ENCODE measurements around the gene TBPL1. TPM values are rescaled to one million over a fixed set of nuclear protein-coding genes. Genes with fewer than 3 reads are reported as not detected.

The TBPL1 gene
- 10 to 100 TPM; 12.1 to 57.9 (median 17.0) TPM for total RNA-seq

- no peak for TF ChIP-seq CTCF (IDR thresholded peaks at IDR 0.05)
- TF ChIP-seq POLR2A (IDR thresholded peaks at IDR 0.05) = peak in 1 of 2 donors; percentile 71
- H3K4me1 ChIP-seq = peaks cover 22 to 29% of the 10 kb centered on the region in 2 donors
- H3K27ac ChIP-seq = peak within 1 kb of the TSS; percentile 90 to 95 (median 93)
- H3K4me3 ChIP-seq (replicated peaks in 1 of 3) = peak within 1 kb of the TSS; percentile 87 to 89 (median 88)
- no peaks in the 10 kb centered on the region for H3K27me3 ChIP-seq
- H3K36me3 ChIP-seq = no peaks in the 10 kb centered on the region
- DNase-seq = peak; percentile 95 to 96
- intact Hi-C loops (cut with DNase I) = no loop called here
- H3K9me3 ChIP-seq = no peaks in the 10 kb centered on the region
- 1% methylated on average over 42 to 53 of the region's 64 CpGs for WGBS, 2 donors
Observed at GRCh38 chr6:133952815-133953633, at the start of gene TBPL1. TSS of gene TBPL1 (plus strand) at chr6:133953224. CDS start at chr6:133980126, 26,902 bp downstream.

GRCh38 chr6:133903855-133904254 is 49.2 kb upstream of the TBPL1 start:
- TF ChIP-seq POLR2A (IDR thresholded peaks at IDR 0.05) = no peak
- no peak for TF ChIP-seq CTCF (IDR thresholded peaks at IDR 0.05)

GRCh38 chr6:133906050-133906449 is 47.0 kb upstream of the TBPL1 start:
- TF ChIP-seq CTCF (IDR thresholded peaks at IDR 0.05) (no peak), POLR2A (IDR thresholded peaks at IDR 0.05) (no peak)
- no peaks in the 10 kb centered on the region for H3K36me3 ChIP-seq
- intact Hi-C loops (cut with DNase I) = no loop called here
- peaks cover 9% of the 10 kb centered on the region for H3K27me3 ChIP-seq
- no peaks in the 10 kb centered on the region for H3K4me1 ChIP-seq
- H3K4me3 ChIP-seq (replicated peaks in 1 of 3) = no peak overlapping the region
- 73 to 80% methylated on average over 1 of the region's 1 CpG for WGBS, 2 donors
- no peak overlapping the region for H3K27ac ChIP-seq
- no peak for DNase-seq
- no peaks in the 10 kb centered on the region for H3K9me3 ChIP-seq

More at GRCh38 chr6:133903855-133904254, 49.2 kb upstream of the TBPL1 start:
- H3K9me3 ChIP-seq = no peaks in the 10 kb centered on the region
- intact Hi-C loops (cut with DNase I) = no loop called here
- 95 to 96% methylated on average over 2 of the region's 2 CpGs for WGBS, 2 donors
- H3K27me3 ChIP-seq = peaks cover 9% of the 10 kb centered on the region
- H3K4me3 ChIP-seq (replicated peaks in 1 of 3) = no peak overlapping the region
- no peaks in the 10 kb centered on the region for H3K36me3 ChIP-seq
- DNase-seq = no peak
- H3K27ac ChIP-seq = no peak overlapping the region
- H3K4me1 ChIP-seq = no peaks in the 10 kb centered on the region

- intact Hi-C loops (cut with DNase I) = loop anchor here (10.0 kb wide), 1 partner anchor 352 kb away; no protein-coding TSS in a partner anchor
- no peaks in the 10 kb centered on the region for H3K27me3 ChIP-seq
- no peak overlapping the region for H3K4me3 ChIP-seq (replicated peaks in 1 of 3)
- H3K36me3 ChIP-seq = no peaks in the 10 kb centered on the region
- TF ChIP-seq CTCF (IDR thresholded peaks at IDR 0.05) = peak; percentile 43 to 86 (median 69)
- no peak for TF ChIP-seq POLR2A (IDR thresholded peaks at IDR 0.05)
- no peaks in the 10 kb centered on the region for H3K4me1 ChIP-seq
- 12 to 20% methylated on average over 8 of the region's 8 CpGs for WGBS, 2 donors
- peak; percentile 83 to 89 for DNase-seq
- H3K9me3 ChIP-seq = no peaks in the 10 kb centered on the region
- H3K27ac ChIP-seq = no peak overlapping the region
Observed at GRCh38 chr6:133916650-133917151, 36.3 kb upstream of the TBPL1 start.

- Histone ChIP-seq H3K27ac (no peak overlapping the region), H3K4me1 (no peaks in the 10 kb centered on the region), H3K27me3 (no peaks in the 10 kb centered on the region), H3K4me3 (replicated peaks in 1 of 3) (no peak overlapping the region), H3K36me3 (no peaks in the 10 kb centered on the region), H3K9me3 (no peaks in the 10 kb centered on the region)
- TF ChIP-seq POLR2A (IDR thresholded peaks at IDR 0.05) = no peak
- TF ChIP-seq CTCF (IDR thresholded peaks at IDR 0.05) = no peak
- 82 to 86% methylated on average over 4 of the region's 4 CpGs for WGBS, 2 donors
- intact Hi-C loops (cut with DNase I) = loop anchor here (10.0 kb wide), 1 partner anchor 353 kb away; no protein-coding TSS in a partner anchor
- no peak for DNase-seq
Observed at GRCh38 chr6:133917781-133918180, 35.2 kb upstream of the TBPL1 start.

Measured in thyroid gland (tissue), 4 donors.